HFF-Myc (cell line): ENCODE measurements around the gene SMPD3.

Experiments
- DNase-seq: peaks from one replicate; pipeline ENCODE4 v3.0.0-alpha.2; 2011; ENCODE audit warnings: low read depth; ENCODE audit errors: extremely low read depth
- H3K4me3 ChIP-seq: replicated peaks from 2 replicates; pipeline ENCODE4 v1.5.1; 2011; ENCODE audit warnings: low read depth, mild to moderate bottlenecking, control low read depth, low read length
- CTCF ChIP-seq: IDR thresholded peaks from 2 replicates; pipeline ENCODE4 v1.5.1; 2012; ENCODE audit warnings: mild to moderate bottlenecking, low read depth, low read length, control low read depth; ENCODE audit errors: missing control alignments

SMPD3 gene

GRCh38 chr16:68377221-68377620, 71.1 kb downstream of the SMPD3 start:
- H3K4me3 ChIP-seq, result no peak overlapping the region
- no peak for TF ChIP-seq CTCF
- DNase-seq, result no peak

GRCh38 chr16:68376590-68376989, 71.7 kb downstream of the SMPD3 start:
- no peak overlapping the region for H3K4me3 ChIP-seq
- DNase-seq, result no peak
- no peak for TF ChIP-seq CTCF

- no peak for TF ChIP-seq CTCF
- no peak overlapping the region for H3K4me3 ChIP-seq
- DNase-seq, result no peak
Measured at GRCh38 chr16:68375801-68376536, 72.3 kb downstream of the SMPD3 start.

GRCh38 chr16:68374961-68375660, 73.2 kb downstream of the SMPD3 start:
- no peak for DNase-seq
- no peak overlapping the region for H3K4me3 ChIP-seq
- TF ChIP-seq CTCF, result no peak

- no peak for TF ChIP-seq CTCF
- DNase-seq, result no peak
Measured at GRCh38 chr16:68374246-68374805, 74.0 kb downstream of the SMPD3 start.

GRCh38 chr16:68373528-68374245, 74.6 kb downstream of the SMPD3 start:
- no peak for TF ChIP-seq CTCF
- DNase-seq, result no peak
- H3K4me3 ChIP-seq, result no peak overlapping the region

More at GRCh38 chr16:68374246-68374805, 74.0 kb downstream of the SMPD3 start:
- no peak overlapping the region for H3K4me3 ChIP-seq
